ENCODE results near the gene MBP.

The MBP gene

DNA sequence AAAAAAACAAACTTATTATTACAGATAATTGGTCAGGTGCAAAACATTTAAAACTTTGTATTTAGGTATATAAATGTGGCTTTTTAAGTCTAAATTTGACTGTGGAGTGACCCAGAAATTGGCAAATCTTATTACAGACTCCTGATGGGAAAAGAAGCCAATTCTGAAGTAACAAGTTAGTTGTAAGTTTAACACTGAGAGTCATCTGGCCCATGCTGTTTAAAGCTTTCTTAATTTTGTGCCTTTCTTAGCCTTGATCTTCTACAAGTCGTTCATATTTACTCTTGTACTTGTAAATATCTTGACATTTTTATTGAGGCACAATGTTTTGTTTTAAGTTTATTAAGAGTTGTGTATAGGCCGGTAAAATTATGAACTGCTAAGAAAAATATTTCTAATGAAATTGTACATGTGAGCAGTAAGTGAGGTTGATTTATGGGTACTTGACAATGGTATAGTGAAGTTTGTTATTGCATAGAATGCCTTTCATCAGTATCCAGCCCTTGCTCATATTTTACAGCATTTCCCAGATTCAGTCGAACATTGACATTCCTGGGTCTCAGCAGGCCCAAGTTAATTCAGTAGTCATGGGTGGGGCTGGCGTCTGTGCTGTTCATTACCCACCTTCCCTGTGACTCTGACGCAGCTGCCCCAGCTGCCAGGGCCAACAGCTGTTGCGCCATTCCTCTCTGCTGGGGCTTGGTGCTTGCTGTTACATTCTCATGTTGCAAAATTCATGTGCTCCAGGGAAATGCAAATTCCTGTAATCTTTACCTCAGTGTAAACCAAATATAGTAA, 188.8 kb downstream of the MBP start:
- peak overlapping the region; percentile 36 for H3K27ac ChIP-seq
- TF ChIP-seq, protein P1, sequence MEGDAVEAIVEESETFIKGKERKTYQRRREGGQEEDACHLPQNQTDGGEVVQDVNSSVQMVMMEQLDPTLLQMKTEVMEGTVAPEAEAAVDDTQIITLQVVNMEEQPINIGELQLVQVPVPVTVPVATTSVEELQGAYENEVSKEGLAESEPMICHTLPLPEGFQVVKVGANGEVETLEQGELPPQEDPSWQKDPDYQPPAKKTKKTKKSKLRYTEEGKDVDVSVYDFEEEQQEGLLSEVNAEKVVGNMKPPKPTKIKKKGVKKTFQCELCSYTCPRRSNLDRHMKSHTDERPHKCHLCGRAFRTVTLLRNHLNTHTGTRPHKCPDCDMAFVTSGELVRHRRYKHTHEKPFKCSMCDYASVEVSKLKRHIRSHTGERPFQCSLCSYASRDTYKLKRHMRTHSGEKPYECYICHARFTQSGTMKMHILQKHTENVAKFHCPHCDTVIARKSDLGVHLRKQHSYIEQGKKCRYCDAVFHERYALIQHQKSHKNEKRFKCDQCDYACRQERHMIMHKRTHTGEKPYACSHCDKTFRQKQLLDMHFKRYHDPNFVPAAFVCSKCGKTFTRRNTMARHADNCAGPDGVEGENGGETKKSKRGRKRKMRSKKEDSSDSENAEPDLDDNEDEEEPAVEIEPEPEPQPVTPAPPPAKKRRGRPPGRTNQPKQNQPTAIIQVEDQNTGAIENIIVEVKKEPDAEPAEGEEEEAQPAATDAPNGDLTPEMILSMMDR (conservative IDR thresholded peaks at IDR 0.05) = no peak

DNA sequence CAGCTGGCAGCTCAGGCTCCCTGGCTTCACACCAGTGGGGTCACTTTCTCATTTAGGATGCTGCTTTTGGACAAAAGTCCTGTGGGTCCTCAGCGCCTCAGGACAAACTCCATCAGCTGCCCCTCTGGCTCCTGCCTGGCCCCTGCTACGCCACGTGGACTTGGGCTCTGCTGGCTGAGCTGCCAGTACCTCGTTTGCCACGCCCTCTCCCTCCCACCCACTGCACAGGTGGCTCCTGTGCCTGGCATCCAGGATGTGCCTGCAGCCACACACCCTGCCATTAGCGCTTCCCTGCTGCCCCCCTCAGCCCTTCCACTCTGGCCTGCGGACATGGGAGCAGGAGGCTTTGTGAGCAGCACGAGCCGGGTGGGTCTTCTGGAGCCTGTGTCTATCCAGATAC, 191.3 kb downstream of the MBP start:
- TF ChIP-seq, protein P1 (conservative IDR thresholded peaks at IDR 0.05) = no peak

DNA sequence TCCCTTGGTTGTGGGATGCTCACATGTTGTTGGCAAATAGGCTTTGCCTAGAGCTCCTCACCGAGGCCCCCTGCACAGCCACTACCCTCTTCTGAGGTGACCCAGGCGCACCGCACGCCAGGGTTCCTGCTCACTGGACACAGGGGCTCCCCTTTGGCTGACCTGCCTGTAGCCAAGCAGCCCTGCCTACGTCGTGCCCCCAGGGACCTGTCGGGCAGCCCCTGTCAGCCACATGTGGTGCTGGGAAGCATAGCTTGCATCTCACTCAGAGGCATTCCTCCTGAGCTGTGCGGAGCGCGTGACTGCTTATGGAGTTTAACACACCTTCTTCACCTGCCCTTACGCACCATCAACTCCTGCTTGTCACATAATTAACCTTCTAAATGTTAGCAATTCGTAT, 194.0 kb downstream of the MBP start:
- TF ChIP-seq, protein P1 (conservative IDR thresholded peaks at IDR 0.05) = no peak
- no peak overlapping the region for H3K27ac ChIP-seq

More for the DNA sequence above, 191.3 kb downstream of the MBP start:
- no peak overlapping the region for H3K27ac ChIP-seq

DNA sequence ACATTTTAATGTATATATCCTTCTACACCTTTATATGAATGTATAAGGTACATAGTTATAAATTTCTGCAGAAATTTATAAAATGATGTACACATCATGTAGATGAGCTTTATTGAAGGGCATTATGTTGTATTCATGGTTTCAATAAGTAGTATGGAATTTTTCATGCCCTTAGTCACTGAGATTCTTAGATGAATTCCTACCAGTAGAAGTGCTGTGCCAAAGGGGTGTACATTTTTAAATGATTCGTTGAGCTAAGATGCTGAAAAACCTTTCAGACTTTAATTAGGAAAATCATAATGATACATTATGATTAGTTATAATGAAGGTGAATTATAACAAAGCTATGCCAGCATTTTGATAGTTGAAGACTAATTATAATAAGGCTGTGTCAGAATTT, 195.0 kb downstream of the MBP start:
- TF ChIP-seq, protein P1 (conservative IDR thresholded peaks at IDR 0.05) = no peak
- H3K27ac ChIP-seq = no peak overlapping the region

DNA sequence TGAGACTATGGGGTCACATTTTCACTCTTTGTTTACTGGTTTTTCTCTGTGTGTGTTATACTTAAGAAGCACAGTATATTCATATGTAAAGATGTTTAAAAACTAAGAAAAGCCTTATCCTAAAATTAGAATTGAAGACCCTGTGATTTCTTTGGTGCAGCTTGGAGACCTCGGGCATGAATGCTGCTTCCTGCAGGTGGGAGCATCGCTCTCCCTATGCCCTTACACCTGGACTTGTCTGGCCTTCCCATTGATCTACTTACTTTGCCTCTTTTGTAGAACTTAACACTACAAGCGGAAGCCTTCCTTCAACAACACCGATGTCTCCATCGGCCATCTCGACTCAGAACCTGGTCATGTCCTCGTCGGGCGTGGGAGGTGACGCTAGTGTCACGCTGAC, 195.7 kb downstream of the MBP start:
- TF ChIP-seq, protein P1 (conservative IDR thresholded peaks at IDR 0.05) = no peak
- no peak overlapping the region for H3K27ac ChIP-seq

DNA sequence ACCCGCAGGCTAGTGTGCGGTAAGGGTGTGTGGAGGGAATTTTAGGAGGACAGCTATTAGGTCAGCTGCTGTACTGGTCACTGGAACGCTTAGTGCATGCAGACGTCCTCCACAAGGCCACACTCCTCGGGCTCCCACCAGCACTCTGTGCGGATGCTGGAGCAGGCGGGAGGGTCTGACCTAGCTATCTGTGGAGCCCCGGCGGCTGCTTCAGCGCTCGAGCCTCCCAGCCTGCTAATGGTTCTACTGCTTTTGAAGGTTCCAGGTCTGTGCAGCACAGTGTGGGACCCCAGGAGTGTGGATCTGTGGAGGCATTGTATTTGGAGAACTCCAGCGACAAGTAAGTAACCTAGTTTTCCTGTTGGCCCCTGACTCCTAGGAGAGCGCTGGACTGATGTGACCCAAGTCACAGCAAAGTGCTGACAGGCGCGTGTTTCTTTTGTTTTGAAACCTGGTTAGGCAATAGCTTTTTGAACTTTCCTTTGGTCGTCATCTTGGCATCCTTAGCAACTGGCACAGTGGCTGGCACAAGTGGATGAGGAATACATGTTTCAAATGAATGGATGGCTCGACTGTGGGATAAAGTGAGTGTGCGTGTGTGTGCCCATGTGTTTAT, 196.8 kb downstream of the MBP start:
- TF ChIP-seq, protein P1 (conservative IDR thresholded peaks at IDR 0.05) = no peak
- H3K27ac ChIP-seq = no peak overlapping the region

DNA sequence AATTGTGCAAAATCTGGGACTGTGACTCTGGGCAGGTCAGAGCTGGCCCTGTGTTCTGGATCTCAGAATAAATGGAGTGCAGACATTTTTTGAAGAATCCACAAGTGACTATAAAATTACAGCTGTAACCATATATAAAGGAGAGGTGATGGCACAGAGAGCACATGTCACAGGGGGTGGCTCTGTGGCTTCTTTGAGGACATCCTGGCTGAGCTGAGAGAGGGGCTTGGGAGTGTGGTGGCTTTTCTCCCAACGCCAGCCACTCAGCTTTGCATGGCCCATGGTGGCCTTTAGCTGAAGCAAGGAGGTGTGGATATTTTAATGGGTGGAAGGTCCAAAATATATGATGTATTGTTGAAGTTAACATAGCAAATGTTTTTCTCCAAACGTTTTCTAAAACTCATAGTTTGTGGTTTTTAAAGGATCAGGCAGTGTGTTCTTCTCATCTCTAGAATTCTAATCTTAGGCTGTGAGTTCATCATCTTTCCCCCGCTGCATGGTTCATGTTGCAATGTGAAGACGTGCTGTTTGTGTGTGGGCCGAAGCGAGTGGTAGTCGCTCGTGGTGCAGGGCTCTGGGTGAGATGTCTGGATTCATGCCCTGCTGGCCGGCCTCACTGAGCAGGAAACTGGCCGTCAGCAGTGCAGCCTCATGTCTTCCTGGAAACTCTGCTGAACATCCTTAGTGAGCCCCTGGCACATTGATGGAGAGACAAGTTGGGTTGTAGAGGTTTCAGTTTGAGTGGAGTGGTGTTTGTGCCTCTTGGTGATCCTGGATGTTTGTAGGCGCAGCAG, 200.4 kb downstream of the MBP start:
- H3K27ac ChIP-seq = no peak overlapping the region

More for the DNA sequence above, 200.4 kb downstream of the MBP start:
- TF ChIP-seq, protein P1 (conservative IDR thresholded peaks at IDR 0.05) = no peak
